ENCODE data around the gene TRPV2. TPM values are rescaled to one million over a fixed set of nuclear protein-coding genes. Genes with fewer than 3 reads are reported as not detected.

The TRPV2 gene
- total and polyA plus RNA-seq, 2 of the 4 experiments (the other 2 are of a cell fraction): 30.8 to 32.8 TPM

DNA sequence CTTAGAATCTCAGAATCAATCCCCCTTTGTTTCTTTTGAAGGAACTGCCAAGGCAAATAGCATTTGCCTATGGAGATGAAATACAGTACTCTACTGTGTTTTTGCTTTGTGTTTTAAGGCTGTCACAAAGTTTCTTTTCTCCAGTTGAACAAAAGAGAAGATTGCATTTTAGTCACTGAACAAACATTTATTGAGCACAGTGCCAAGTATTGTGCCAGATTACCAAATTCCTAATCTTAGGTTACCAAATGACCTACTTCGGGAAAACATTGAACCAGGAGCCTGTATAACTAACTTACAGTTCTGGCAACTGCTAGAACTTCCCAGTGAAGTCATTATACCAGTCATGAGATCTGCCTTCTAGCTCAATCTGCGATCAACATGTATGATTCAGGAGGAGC is 37.4 kb upstream of the TRPV2 start:
- Histone ChIP-seq H2AFZ (replicated peaks; ENCODE audit: low read length, poor library complexity) (no peak overlapping the region), H3K14ac (replicated peaks; ENCODE audit: low read depth, low read length) (no peak overlapping the region), H3K9me1 (ENCODE audit: insufficient read depth, low read length) (no peaks in the 10 kb centered on the region), H4K8ac (ENCODE audit: low read depth in 2 of 2, low read length in 2 of 2) (no peak overlapping the region), H3K4me1 (ENCODE audit: control insufficient read depth, insufficient read depth, low read length) (peaks cover 3% of the 10 kb centered on the region; the same call in 1 of the 2 replicates), H3K4ac (ENCODE audit: low read depth, low read length) (no peak overlapping the region), H4K5ac (ENCODE audit: low read depth, low read length) (no peak overlapping the region), H2BK120ac (ENCODE audit: low read depth, low read length) (no peak overlapping the region), H2AK9ac (replicated peaks; ENCODE audit: low read depth, low read length, poor library complexity) (no peak overlapping the region), H2AK5ac (ENCODE audit: low read depth, low read length) (no peak overlapping the region), H3K9me3 (ENCODE audit: control insufficient read depth, insufficient read depth, low read length) (no peaks in the 10 kb centered on the region), H3K4me3 (ENCODE audit: insufficient read depth, low read depth, low read length) (no peak overlapping the region), H3K4me2 (ENCODE audit: low read depth, low read length) (no peak overlapping the region), H3K56ac (ENCODE audit: extremely low read depth, insufficient read depth, low read length) (no peak overlapping the region), H3K79me1 (ENCODE audit: low read depth in 1 of 2, low read length in 2 of 2) (peaks cover 0 to 9% of the 10 kb centered on the region in 2 experiments; a peak in 2 of 4 replicates), H3K27ac (ENCODE audit: insufficient read depth, low read length) (no peak overlapping the region), H3K18ac (ENCODE audit: low read depth, low read length) (no peak overlapping the region), H4K20me1 (ENCODE audit: insufficient read depth, low read length) (peaks cover 21% of the 10 kb centered on the region), H4K91ac (ENCODE audit: insufficient read depth, low read depth, low read length) (no peak overlapping the region), H3K9ac (ENCODE audit: low read depth, low read length) (no peak overlapping the region), H3K36me3 (ENCODE audit: control insufficient read depth, insufficient read depth, low read length) (peaks cover 11% of the 10 kb centered on the region), H3K27me3 (ENCODE audit: control insufficient read depth, insufficient read depth, low read length) (no peaks in the 10 kb centered on the region), H2BK20ac (ENCODE audit: low read depth, low read length) (no peak overlapping the region), H2BK15ac (ENCODE audit: low read depth, low read length) (no peak overlapping the region), H2BK5ac (ENCODE audit: low read depth, low read length, poor library complexity, severe bottlenecking) (no peak overlapping the region), H3K23ac (ENCODE audit: low read depth, low read length) (no peak overlapping the region)
- in situ Hi-C loops (cut with MboI; ENCODE audit: low sequenced_read_pairs): no loop called here
- ATAC-seq (ENCODE audit: low read depth): no peak
- intact Hi-C loops (cut with micrococcal nuclease): no loop called here
- no TSS peak for BruUV-seq (replicated peaks)
- no CpG with 5 or more reads among the region's 2 CpGs for WGBS, 2 experiments (ENCODE audit: extremely low coverage in 2 of 2, insufficient read length in 1 of 2)
- peak; percentile 79 for DNase-seq
- CTCF ChIA-PET: interaction anchor here (1.8 kb wide), 1 partner anchor 14 kb away, joined by 5 read pairs; no protein-coding TSS in a partner anchor
- no peak for TF ChIP-seq CEBPB (IDR thresholded peaks at IDR 0.05; ENCODE audit: low read depth, low read length)
- dilution Hi-C loops (cut with HindIII; ENCODE audit: low sequenced_read_pairs, unreplicated experiment): no loop called here
- POLR2A ChIA-PET (ENCODE audit: unreplicated experiment): no interaction called here

All from IMR-90 (cell line).